Adipose tissue (tissue), 3 donors: Measurements from ENCODE around the gene BBS12. TPM values are rescaled to one million over a fixed set of nuclear protein-coding genes. Genes with fewer than 3 reads are reported as not detected.

Source experiments
- H3K27ac ChIP-seq: one replicate; pipeline ENCODE4 v1.5.1; 2013; ENCODE audit warnings: low read depth, low read length
- WGBS, 3 donors: extraction: QIAGEN DNeasy Blood & Tissue Kit; methylation state at CpG; one replicate each; pipeline ENCODE4 v1.1.7; 2013; 5-methylcytosine and 5-hydroxymethylcytosine counted together
- polyA plus RNA-seq, 3 donors: library from polyadenylated mRNA; stranded (reverse); fragments of 200-250 nt; gene quantifications; one replicate each; pipeline ENCODE4 v1.2.3, GENCODE V29; 2013
- donor health status: healthy with polysubstance abuse.
- donor health status: Bipolar disorder and iron deficiency.
- donor health status: healthy.

BBS12 gene
- polyA plus RNA-seq, result 1 to 10 TPM; 1.0 to 1.3 (median 1.1) TPM

DNA sequence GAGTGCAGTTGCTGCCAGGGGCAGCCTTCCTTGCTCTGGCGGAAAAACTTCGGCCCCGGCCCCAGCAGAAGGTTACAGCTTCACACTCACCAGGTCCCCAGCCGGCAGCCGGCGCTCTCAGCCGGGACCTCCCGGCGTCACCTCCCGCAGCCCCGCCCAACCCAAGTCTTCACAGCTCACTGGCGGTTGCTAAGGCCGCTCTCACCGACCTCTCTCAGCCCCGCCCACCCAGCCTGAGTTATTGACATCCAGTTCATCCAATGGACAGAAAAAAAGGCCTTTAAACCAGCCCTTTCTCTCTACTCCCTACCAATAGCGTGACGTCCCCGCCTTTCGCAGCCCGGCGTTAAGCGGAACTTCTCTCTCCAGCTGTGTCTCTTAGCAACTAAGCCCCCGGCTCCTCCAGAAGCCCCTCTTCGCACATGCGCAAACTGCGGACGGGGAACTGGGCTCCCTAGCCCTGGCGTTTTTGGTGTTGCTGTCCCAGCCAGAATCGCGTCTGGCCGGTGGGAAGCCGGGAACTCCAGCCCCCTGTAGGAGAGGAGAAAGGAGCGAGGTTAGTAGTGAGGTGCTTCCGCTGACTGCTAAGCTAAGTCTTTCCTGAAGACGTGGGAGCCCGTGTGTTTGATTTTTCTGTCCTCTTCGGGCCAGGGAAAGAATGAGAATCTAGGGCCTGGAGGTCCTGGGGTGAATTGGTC, at the start of gene BBS12:
Gene BBS12, plus strand, starts transcription at position 376 of the 698 bp plus-strand sequence. CDS start 9,189 bp downstream, outside the sequence.
- 0 to 1% (median 1%) methylated on average over 37 of the region's 37 CpGs for WGBS, 3 donors
- H3K27ac ChIP-seq, result no peak within 1 kb of the TSS

- WGBS, 3 donors, result 93 to 95% (median 94%) methylated on average over 2 of the region's 2 CpGs
- H3K27ac ChIP-seq, result no peak overlapping the region
Measured at GRCh38 chr4:122686691-122687090, 45.8 kb upstream of the BBS12 start.

DNA sequence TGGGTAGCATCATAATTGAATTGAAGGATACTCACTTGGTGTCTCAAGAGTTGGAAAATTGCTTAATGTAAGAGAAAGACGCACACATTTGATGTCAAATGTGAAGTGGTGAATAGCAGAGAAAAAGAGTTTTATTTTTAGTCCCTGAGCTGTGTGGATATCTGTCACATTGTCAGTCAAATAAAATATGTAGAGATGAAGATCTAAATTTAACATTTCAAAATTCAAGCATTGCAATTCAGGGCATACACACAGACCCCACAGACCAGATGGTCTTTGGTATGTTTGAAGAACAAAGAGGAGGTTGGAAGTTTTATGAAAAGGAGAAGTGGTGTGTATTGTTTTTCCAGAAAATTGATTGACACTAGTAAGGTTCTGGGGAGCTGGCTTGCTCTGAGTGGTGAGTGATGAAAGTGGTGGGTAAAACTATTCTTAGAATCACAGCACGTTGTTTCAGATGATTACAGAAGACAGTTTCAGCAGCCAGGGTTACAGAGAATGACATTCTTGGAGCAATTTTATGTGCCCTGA, 44.9 kb upstream of the BBS12 start:
- no peak overlapping the region for H3K27ac ChIP-seq
- 46 to 56% (median 53%) methylated on average over 2 of the region's 2 CpGs for WGBS, 3 donors

DNA sequence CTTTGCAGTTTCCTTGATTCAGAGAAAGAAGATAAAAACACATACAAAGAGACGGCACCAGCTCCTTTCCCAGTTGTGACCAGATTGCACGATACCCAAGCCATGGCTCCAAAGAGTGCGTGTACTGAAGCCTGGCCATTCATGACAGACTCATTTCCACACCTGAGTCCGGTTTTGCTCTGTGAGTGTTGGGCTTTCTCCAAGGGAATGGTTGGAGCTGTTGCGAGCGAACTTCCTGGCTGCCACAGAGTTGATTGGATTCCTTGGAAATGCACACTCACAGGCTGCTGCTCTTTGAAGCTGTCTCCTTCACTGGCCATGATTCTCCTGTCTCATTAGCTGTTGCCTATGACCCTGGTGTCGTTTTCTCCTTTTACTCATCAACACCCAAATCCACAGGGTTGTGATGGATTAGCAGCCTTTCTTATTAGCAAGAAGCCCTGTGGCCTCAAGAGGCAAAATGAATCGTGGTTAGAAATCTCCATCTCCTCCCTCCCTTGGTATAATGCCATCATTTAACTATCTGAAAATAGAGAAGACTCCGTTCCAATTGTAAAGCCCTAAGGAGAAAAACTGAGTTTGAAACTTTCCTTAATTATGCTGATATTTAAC, 43.9 kb upstream of the BBS12 start:
- no peak overlapping the region for H3K27ac ChIP-seq
- WGBS, 3 donors, result 55 to 63% (median 63%) methylated on average over 9 of the region's 9 CpGs

DNA sequence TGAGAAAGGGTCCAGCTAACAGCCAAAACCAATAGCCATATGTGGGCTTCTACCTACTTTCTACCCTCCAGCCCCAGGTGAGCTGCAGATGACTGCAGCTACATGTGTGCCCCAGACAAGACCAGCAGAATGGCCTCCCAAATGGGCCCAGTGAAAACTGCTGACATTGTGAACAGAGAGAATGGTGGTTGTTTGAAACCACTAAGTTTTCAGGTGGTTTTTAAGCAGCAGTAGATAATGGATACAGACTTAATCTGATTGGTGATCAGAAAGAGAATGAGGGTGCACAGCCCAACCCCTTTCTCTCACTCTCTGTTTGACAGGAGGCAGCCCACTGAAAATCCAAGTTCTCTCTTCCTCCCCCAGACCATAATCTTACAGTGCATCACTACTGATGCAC, 42.5 kb upstream of the BBS12 start:
- H3K27ac ChIP-seq, result no peak overlapping the region

DNA sequence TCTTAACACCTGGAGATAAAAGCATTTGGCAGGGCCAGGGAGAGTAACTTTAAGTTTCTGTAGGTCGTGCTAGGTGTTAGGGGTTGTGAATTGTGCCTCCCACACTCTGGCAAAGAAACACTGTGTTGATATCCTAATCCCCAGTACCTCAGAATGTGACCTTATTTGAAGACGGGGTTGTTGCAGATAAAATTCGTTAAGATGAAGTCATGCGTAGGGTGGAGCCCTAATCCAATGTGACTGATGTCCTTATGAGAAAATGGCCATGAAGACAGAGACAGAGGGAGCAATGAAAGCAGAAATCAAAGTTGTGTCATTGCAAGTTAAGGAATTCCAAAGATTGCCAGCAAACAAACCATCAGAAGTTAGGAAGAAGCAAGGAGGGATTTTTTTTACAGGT, 40.5 kb upstream of the BBS12 start:
- 65 to 80% (median 73%) methylated on average over 4 of the region's 4 CpGs for WGBS, 3 donors
- H3K27ac ChIP-seq, result no peak overlapping the region

GRCh38 chr4:122692641-122693520, 39.6 kb upstream of the BBS12 start:
- 52 to 60% (median 56%) methylated on average over 3 of the region's 3 CpGs for WGBS, 3 donors
- no peak overlapping the region for H3K27ac ChIP-seq

GRCh38 chr4:122695226-122695625, 37.3 kb upstream of the BBS12 start:
- 55 to 74% (median 65%) methylated on average over 2 of the region's 2 CpGs for WGBS, 3 donors
- no peak overlapping the region for H3K27ac ChIP-seq

GRCh38 chr4:122700178-122700725, 32.3 kb upstream of the BBS12 start:
- no peak overlapping the region for H3K27ac ChIP-seq
- 54 to 59% (median 55%) methylated on average over 8 of the region's 8 CpGs for WGBS, 3 donors

- WGBS, 3 donors, result 85 to 87% (median 85%) methylated on average over 5 of the region's 5 CpGs
- no peak overlapping the region for H3K27ac ChIP-seq
Measured at GRCh38 chr4:122701061-122701460, 31.4 kb upstream of the BBS12 start.

GRCh38 chr4:122701965-122702364, 30.5 kb upstream of the BBS12 start:
- WGBS, 3 donors, result 75 to 88% (median 81%) methylated on average over 1 of the region's 1 CpG
- H3K27ac ChIP-seq, result no peak overlapping the region

DNA sequence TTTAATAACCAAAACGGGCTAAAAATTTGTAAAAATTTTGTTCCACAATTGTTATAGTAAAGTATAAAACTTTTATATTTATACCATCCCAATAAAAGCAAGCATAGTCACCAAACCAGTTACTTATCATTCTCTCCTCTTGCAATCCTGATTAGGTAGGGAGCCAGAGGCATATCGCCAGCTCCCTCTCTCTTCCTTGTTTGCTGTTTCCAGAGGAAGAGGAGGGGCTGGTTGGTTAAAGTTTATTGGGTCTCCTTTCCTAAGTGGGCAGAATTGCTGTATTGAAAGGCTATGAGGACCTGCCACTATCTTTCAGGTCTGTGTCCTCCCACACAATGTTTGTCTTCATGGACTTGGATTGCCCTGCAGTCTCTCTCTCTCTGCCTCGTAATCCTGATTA, 29.6 kb upstream of the BBS12 start:
- no peak overlapping the region for H3K27ac ChIP-seq
- 55 to 83% (median 76%) methylated on average over 3 of the region's 3 CpGs for WGBS, 3 donors

DNA sequence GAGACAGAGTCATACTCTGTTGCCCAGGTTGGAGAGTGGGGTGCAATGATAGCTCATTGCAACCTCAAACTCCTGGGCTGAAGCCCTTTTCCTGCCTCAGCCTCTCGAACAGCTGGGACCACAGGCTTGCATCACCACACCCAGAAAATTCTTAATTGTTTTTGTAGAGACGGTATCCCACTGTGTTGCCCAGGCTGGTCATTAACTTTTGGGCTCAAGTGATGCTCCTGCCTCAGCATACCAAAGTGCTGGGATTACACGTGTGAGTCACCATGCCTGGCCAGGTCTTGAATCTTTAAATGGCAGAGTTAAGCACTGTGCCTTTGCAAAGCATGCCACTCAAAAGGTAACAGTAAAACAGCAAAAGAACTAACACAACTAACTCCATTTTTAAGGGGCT, 28.6 kb upstream of the BBS12 start:
- H3K27ac ChIP-seq, result no peak overlapping the region
- 65 to 77% (median 68%) methylated on average over 3 of the region's 3 CpGs for WGBS, 3 donors

DNA sequence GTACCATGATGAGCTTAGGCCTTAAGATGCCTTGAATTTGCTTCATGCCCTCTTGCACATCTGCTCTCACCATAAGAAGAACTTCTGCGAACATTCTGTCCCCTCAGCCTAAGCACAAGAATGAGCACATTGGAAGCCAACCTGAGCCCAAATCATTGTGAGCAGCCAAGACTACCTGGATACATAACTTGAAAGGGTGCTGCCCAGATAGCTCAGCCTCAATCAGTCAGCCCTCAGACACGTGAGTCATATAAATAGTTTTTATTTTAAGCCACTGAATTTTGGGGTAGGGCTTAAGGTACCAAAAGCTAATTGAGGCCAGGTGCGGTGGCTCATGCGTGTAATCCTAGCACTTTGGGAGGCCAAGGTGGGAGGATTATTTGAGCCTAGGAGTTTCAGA, 27.5 kb upstream of the BBS12 start:
- 89 to 91% (median 90%) methylated on average over 4 of the region's 4 CpGs for WGBS, 3 donors
- no peak overlapping the region for H3K27ac ChIP-seq

DNA sequence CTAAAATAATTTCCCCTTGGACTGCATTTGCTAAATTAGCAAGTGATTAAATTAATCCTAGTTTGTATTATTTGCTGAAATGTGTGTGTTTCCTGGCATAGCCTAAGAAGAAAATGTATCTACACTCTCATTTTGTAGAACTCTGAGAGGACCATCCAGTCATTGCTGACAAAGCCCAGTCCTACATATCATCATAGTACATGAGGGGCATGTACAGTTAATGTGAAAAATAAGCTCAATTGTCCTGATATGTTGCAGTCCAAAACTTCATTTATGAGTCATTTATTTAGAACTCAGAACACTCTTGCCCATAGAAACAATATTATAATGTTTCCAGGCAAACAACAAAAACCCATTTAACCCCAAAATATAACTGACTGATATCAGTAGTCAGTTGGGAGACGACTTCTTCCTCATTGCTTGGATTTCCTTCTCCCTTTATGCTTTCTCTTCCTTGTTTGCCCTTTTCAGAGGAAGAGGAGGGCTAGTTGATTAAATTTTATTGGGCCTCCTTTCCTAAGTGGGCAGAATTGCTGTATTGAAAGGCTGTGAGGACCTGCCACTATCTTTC, 26.9 kb upstream of the BBS12 start:
- H3K27ac ChIP-seq, result no peak overlapping the region
- WGBS, 3 donors, result 52 to 63% (median 56%) methylated on average over 1 of the region's 1 CpG

- 92 to 97% (median 92%) methylated on average over 3 of the region's 3 CpGs for WGBS, 3 donors
Measured at GRCh38 chr4:122706511-122706910, 26.0 kb upstream of the BBS12 start.

DNA sequence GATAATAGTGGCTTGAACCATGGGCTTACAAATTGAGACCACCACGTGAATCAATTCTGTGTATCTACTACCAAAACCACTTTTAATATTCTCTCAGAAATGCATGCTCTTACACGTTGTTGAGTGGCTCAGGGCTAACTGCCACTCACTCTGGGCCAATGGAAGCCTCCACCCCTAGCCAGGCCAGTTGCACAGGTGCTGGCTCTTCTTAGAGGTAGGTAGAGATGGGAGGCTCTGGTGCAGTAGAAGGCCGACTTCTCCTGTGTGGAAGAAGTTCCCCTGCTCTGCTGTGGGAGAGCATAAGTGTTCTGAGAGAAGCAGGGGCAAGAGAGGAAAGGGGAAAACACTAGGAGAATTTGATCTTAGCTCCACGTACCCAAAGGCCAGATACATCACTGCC, 25.0 kb upstream of the BBS12 start:
- no peak overlapping the region for H3K27ac ChIP-seq
- 77 to 90% (median 86%) methylated on average over 4 of the region's 4 CpGs for WGBS, 3 donors

More at GRCh38 chr4:122706511-122706910, 26.0 kb upstream of the BBS12 start:
- H3K27ac ChIP-seq, result no peak overlapping the region

GRCh38 chr4:122709236-122709635, 23.3 kb upstream of the BBS12 start:
- H3K27ac ChIP-seq, result no peak overlapping the region
